GM18505 (cell line): Measurements from ENCODE around the gene BRIX1.
A peak's percentile ranks its signal among the peaks of the same experiment; 100 is the strongest.

ENCODE experiments used
- ATAC-seq: cut with Tn5 transposase; IDR thresholded peaks from one replicate; pipeline ENCODE4 v1.9.1; 2021; ENCODE audit not compliant: unreplicated experiment
- POLR2A ChIP-seq: IDR thresholded peaks from 4 replicates; pipeline ENCODE4 v1.6.1; 2011; ENCODE audit warnings: borderline replicate concordance; ENCODE audit not compliant: insufficient read depth, insufficient read length; ENCODE audit errors: extremely low read depth

Gene BRIX1, protein sequence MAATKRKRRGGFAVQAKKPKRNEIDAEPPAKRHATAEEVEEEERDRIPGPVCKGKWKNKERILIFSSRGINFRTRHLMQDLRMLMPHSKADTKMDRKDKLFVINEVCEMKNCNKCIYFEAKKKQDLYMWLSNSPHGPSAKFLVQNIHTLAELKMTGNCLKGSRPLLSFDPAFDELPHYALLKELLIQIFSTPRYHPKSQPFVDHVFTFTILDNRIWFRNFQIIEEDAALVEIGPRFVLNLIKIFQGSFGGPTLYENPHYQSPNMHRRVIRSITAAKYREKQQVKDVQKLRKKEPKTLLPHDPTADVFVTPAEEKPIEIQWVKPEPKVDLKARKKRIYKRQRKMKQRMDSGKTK

DNA sequence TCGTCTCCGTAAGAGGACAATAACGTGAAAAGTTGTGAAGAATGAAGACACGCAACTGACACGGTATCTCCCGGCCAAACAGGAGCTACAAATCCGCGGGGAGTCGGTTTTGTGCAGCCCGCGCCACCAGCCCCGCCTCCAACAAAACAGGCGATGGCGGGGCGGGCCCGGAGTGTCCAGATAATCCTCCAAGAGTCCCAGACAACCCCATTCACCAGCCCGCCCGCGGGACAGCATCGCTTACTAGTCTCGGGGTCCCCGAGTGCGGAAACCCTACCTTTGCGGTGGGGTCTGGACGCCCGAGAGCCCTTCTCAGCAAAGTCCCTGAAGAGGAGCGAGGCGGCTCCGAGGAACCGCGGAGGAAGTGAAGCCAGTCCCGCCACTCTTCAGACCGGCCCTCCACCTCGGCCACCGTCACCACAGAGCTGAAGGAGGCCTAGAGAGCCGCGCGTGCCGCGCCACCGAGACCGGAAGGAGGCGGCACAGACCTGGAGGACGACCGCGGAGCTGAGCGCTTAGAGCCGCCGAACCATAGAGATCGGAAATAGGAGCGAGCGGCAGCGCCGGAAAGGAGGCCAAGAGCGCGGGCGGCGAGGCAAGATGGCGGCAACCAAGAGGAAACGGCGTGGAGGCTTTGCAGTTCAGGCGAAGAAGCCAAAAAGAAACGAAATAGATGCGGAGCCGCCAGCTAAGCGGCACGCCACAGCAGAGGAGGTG is at the start of gene BRIX1, which contains the start of gene RAD1:
Gene BRIX1 (plus strand): TSS at position 573 of the 717 bp plus-strand sequence. CDS start 28 bp downstream, at position 601.
Gene RAD1 (minus strand): TSS at position 366 of the 717 bp plus-strand sequence. CDS start 612 bp downstream, outside the sequence.
- peak; percentile 80 for TF ChIP-seq POLR2A
- ATAC-seq = peak; percentile 98

DNA sequence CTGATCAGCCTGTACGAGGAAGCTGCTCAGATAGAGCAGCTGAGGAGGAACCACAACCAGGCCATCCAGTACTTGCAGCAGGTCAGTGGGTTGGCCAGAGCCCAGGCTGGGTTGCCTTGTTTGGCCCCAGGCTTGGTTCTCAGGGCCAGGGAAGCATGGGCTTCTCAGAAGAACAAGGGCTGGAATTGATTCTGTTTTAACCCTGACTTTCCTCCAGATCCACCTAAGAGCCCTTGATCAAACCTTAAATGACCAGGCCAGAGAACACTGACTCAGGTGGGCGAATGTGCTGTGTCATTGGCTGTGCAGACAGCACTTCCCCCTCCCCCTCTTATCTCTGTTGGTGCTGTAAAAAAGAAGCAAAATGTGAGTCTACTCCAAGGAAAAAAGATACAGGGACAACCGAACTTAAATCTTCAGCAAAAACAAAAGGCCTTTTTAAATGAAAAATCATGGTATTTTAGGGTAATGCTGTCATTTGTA is 48.5 kb upstream of the BRIX1 start:
- no peak for ATAC-seq
- TF ChIP-seq POLR2A = no peak

DNA sequence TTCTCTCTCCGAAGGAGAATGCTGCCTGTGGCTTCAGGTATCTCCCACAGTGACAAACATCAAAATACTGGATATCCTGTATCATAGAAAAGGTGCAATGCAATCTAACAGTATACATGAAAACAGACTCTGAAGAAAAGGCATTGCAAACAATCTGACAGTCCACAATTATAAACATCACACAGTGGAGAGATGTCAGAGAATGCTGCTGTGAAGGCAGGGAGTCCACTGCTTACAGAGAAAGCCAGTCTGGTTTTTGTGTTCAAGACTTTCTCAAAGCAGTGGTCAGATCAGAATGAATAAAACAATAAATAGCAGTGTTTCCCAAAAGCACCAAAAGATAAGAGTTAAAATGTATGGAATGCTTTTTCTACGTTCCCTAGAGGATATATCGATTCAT is 47.9 kb upstream of the BRIX1 start:
- ATAC-seq = no peak

DNA sequence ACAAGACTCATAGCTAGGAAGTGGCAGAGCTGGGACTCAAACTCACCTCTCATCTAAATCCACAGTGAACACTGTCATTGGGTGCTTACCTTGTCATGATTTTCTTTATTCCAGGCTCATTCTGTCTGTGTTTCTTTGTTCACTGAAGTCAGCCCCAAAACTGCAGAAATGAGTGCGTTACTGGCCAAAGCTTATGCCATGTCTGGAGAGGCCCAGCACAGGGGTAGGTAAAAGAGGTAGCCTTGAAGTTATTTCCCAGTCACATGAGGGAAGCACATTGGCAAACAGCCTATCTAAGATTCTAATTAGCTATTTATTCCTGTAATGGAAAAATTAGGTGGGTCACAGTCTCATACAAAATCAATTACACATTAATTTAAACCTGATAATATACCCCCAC is 46.7 kb upstream of the BRIX1 start:
- no peak for ATAC-seq
- no peak for TF ChIP-seq POLR2A

More for the DNA sequence above, 47.9 kb upstream of the BRIX1 start:
- TF ChIP-seq POLR2A = no peak

DNA sequence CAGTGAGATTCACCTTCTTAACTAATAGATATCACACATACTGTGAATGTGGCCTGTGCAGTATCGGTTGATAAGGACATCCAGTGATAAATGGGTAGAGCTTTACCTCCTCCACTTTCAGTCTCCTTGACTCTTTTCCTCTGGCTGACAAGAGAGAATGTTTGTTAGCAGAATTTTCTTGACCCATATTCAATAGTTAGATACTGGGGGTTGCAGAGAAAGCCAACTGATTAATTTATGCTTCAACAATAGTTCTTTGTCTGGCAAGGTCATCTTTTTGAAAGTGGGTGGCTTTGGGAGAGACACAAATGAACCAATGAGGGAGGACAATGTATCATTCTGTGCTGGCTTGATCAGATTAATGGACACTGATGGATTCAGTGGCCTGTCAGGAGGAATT is 46.3 kb upstream of the BRIX1 start:
- ATAC-seq = no peak
- TF ChIP-seq POLR2A = no peak

DNA sequence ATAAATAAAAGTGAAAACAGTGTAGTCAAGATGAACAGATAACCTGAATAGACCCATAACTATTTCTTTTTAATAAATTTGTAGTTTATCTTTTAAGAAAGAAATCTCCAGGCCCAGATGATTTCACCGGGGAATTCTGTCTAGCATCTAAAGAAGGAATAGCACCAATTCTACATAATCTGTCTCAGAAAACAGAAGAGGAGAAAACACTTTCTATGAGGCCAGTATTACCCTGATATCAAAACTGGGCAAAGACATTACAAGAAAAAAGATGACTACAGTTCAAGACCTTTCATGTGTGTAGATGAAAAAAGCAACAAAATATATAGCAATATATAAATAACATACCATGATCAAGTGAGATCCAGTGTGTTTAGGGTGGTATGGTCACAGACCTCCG is 45.1 kb upstream of the BRIX1 start:
- ATAC-seq = no peak

DNA sequence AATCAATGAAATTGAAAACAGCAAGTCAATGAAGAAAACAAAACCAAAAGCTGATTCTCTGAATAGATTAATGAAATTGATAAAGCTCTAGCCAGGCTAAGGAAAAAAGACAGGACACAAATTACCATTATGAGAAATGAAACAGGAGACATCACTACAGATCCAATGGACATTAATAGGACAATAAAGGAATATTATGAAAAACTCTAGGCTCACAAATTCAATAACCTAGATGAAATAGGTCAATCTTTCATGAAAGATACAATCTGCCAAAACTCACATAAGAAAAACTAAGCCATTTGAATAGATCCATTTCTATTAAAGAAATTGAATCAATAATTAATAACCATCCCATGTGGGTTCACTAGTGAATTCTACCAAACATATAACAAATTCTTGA is 39.2 kb upstream of the BRIX1 start:
- TF ChIP-seq POLR2A = no peak
- ATAC-seq = no peak

More for the DNA sequence above, 45.1 kb upstream of the BRIX1 start:
- no peak for TF ChIP-seq POLR2A

DNA sequence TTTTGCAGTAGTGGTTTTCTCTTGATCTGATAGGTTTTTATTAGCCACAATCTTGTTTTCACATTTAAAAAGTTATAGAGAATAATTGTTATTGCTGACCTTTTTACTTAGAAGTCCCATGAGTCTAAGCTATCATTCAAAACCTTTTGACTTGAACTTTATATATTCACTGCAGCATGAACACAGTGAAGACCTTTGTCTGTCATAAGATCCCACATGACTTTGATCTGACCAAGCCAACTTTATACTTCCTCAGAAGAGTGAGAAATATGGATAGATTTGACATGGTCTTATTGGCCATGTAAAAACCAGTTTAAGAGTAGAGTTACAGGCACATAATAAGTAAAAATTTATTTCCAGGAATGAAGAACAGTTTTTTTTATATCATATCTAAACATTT is 34.3 kb upstream of the BRIX1 start:
- no peak for TF ChIP-seq POLR2A
- no peak for ATAC-seq

DNA sequence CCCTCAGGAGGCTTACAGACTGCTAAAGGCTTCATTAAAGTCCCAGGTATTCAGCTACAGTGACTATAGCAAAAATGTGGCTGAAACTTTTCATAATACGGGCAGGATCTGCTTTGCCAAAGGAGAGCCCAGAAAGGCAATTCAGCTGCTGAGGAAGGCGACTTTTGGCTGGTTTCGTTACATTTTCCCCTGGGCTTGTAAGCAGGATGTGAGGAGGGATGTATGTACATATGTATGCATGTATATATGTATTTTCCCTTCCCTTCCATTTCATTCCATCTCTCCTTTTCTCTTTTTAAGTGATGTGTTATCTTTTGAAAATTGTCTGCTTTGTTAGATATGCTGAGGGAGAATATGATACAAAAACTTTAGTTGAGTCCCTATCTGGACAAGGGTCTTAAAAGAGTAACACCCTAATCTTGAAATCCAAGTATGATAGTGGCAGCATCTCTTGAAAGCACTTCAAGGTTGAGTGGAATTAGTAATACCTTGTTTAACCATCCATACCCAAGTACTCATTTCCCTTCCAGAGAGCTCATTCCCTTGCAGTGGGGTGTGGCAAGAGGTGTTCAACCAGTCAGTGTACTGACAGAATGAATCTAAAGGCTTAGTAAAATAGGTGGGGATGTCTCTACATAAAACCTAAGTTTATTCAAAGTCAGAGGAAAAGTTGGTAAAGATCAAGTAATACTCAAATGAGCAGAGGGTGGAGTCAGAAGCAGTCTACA is 29.0 kb upstream of the BRIX1 start:
- ATAC-seq = no peak
- no peak for TF ChIP-seq POLR2A

DNA sequence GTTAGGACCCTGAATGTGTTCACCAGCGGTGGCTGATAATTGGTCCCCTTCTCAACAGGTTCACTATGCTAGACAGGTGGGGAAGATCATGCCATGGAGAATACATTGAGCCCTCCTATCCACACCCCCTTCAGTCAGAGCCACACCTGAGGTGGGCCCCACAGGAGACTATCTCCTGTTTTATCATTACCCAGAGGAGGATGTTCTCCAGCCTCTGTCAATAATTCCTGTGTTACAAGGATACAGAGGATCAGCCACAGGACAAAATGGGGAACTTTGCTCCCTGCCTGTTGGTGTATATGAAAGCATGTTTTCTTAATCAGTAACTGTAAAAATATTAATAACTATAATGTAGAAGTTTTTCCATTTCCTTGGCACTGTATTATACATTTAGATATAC is 26.1 kb upstream of the BRIX1 start:
- no peak for TF ChIP-seq POLR2A
- no peak for ATAC-seq

DNA sequence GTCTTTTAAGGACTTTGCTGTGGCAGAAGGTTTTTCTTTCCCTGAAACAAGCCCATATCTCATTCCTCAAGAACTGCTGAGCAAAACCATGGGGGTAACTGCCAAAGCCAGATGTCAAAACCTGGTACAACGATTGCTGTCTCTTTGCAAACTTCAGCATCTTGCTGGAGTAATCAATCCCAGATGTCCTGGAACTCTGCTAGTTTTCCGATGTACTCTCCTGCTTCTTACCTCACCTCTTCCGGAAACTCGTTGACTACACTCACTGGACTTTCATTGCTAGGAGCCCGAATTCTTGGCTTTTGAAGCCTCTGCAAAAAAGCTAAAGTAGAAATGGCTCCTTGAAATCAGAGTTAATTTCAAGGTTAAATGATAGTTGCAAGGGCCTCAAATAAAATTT is 23.5 kb upstream of the BRIX1 start:
- no peak for TF ChIP-seq POLR2A
- no peak for ATAC-seq

DNA sequence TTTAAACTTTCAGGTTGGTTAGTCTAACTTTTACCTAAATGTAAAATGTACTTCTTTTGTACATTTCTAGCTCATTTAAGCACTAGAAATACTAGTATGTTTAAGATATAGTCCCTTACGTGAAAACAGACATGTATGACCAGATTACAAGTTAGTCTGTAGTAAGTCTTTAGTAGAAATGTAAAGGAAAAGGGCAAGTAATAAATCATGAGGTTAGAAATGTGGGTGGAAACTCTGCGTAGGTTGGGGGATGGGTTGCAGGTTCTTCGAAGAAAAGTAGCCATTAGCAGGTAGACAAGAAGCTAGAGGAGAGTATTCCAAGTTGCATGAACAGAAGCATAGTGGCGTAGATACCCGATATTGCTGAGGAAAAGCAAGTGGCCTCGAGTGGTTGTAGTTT is 23.1 kb upstream of the BRIX1 start:
- ATAC-seq = no peak
- no peak for TF ChIP-seq POLR2A

DNA sequence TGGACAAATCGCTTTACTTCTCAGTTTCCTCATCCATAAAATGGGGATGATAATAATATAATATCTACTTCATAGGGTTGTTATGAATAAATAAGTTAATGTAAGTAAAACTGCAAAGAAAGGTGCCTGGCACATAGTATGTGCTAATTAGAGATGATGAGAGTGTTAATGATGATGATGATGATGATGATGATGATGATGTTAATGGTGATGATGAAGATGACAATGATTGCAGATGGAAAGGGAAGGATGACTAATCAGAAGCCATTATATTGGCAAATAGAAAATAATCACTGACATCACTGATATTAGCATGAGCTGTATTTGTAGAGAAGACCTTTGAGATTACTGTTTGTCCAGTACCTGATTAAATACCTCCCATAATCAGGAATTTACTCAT is 20.8 kb upstream of the BRIX1 start:
- TF ChIP-seq POLR2A = no peak
- ATAC-seq = no peak
